SK-N-SH treated with all-trans-retinoic acid at 6 μM for 48 hours (cell line): ENCODE measurements around the gene FOXN1.

ENCODE experiments used
- ARNTL ChIP-seq: fragments of 450-650 bp; formaldehyde crosslinking; IDR thresholded peaks from 2 replicates; pipeline ENCODE4 v1.5.0; 2020; ENCODE audit warnings: low read depth, mild to moderate bottlenecking, moderate library complexity, borderline replicate concordance
- CSRNP3 ChIP-seq: fragments of 250-450 bp; sonication (Bioruptor Pico); IDR thresholded peaks from 2 replicates; pipeline ENCODE4 v1.5.1; 2021; ENCODE audit warnings: mild to moderate bottlenecking, moderate library complexity
- ESRRG ChIP-seq: fragments of 250-450 bp; sonication (Bioruptor Pico); IDR thresholded peaks from 2 replicates; pipeline ENCODE4 v1.6.1; 2021; ENCODE audit warnings: mild to moderate bottlenecking
- GLIS3 ChIP-seq: fragments of 250-450 bp; sonication (Bioruptor Pico); IDR thresholded peaks from 2 replicates; pipeline ENCODE4 v1.5.0; 2020; ENCODE audit warnings: mild to moderate bottlenecking, moderate library complexity
- OSR1 ChIP-seq: fragments of 250-450 bp; sonication (Bioruptor Pico); IDR thresholded peaks from 2 replicates; pipeline ENCODE4 v1.8.0; 2022; ENCODE audit warnings: moderate library complexity, mild to moderate bottlenecking, inconsistent platforms
- PATZ1 ChIP-seq: fragments of 250-450 bp; sonication (Bioruptor Pico); IDR thresholded peaks from 2 replicates; pipeline ENCODE4 v1.8.0; 2020; ENCODE audit warnings: mild to moderate bottlenecking, moderate library complexity, borderline replicate concordance
- POU6F1 ChIP-seq: fragments of 250-450 bp; sonication (Bioruptor Pico); IDR thresholded peaks from 2 replicates; pipeline ENCODE4 v1.8.0; 2021; ENCODE audit warnings: low read depth, mild to moderate bottlenecking, moderate library complexity, borderline replicate concordance
- ZC3H10 ChIP-seq: fragments of 250-450 bp; sonication (Bioruptor Pico); IDR thresholded peaks from 2 replicates; pipeline ENCODE4 v1.5.1; 2021; ENCODE audit warnings: mild to moderate bottlenecking, moderate library complexity
- ZFP3 ChIP-seq: fragments of 250-450 bp; sonication (Bioruptor Pico); IDR thresholded peaks from 2 replicates; pipeline ENCODE4 v1.5.0; 2020; ENCODE audit warnings: mild to moderate bottlenecking, moderate library complexity
- ZFP30 ChIP-seq: fragments of 450-650 bp; formaldehyde crosslinking; IDR thresholded peaks from 2 replicates; pipeline ENCODE4 v1.5.0; 2022; ENCODE audit warnings: mild to moderate bottlenecking, moderate library complexity
- ZNF8 ChIP-seq: fragments of 450-650 bp; formaldehyde crosslinking; IDR thresholded peaks from 2 replicates; pipeline ENCODE4 v1.5.0; 2020; ENCODE audit warnings: mild to moderate bottlenecking, moderate library complexity

- TF ChIP-seq POU6F1, result no peak
- no peak for TF ChIP-seq ZC3H10 (CRISPR knock-in tag)
- no peak for TF ChIP-seq PATZ1
- TF ChIP-seq ESRRG (CRISPR knock-in tag), result no peak
- no peak for TF ChIP-seq ZNF8
- no peak for TF ChIP-seq ARNTL (CRISPR knock-in tag)
- no peak for TF ChIP-seq OSR1
- no peak for TF ChIP-seq ZFP3
- no peak for TF ChIP-seq GLIS3
- no peak for TF ChIP-seq ZFP30 (CRISPR knock-in tag)
- TF ChIP-seq CSRNP3, result no peak
Measured at GRCh38 chr17:28488533-28489276, 17.4 kb upstream of the FOXN1 start.
